Caco-2 (cell line): ENCODE results near the gene SRRM2. TPM values are rescaled to one million over a fixed set of nuclear protein-coding genes. Genes with fewer than 3 reads are reported as not detected.

ENCODE experiments used
- BruUV-seq: library from RNA; stranded (reverse); fragments of 400-500 nt; replicated peaks from 2 replicates; lab custom pipeline; 2021; lab: Mats Ljungman, UMichigan
- CTCF ChIA-PET: fragments of 300-600 bp; sonication (Branson Sonifier 250); formaldehyde crosslinking; loops from one replicate; lab custom pipeline; 2022; ENCODE audit warnings: antibody characterized with exemption; lab: Charles Lee
- POLR2A ChIA-PET: fragments of 300-600 bp; sonication (Branson Sonifier 250); formaldehyde crosslinking; loops from one replicate; lab custom pipeline; 2022; ENCODE audit warnings: antibody characterized with exemption; lab: Charles Lee
- DNase-seq, 2 experiments: peaks; one replicate each; pipeline versions ENCODE4 v3.0.0 to v3.0.0-alpha.2; 2020 to 2022
- H3K27me3 ChIP-seq: replicated peaks from 2 replicates; pipeline ENCODE4 v1.6.0; 2011; ENCODE audit warnings: low read length; ENCODE audit not compliant: control insufficient read depth, insufficient read depth
- H3K36me3 ChIP-seq: 2 replicates; pipeline ENCODE4 v1.5.1; 2011; ENCODE audit warnings: low read length; ENCODE audit not compliant: control insufficient read depth, insufficient read depth
- H3K4me1 ChIP-seq: fragments of 250-450 bp; sonication (Bioruptor Pico); 2 replicates; pipeline ENCODE4 v1.5.1; 2020; ENCODE audit warnings: mild to moderate bottlenecking
- H3K4me3 ChIP-seq: 2 replicates; pipeline ENCODE4 v1.5.1; 2011; ENCODE audit warnings: low read depth, mild to moderate bottlenecking, control low read depth, low read length
- H3K9me3 ChIP-seq: fragments of 250-450 bp; sonication (Bioruptor Pico); 2 replicates; pipeline ENCODE4 v1.5.1; 2020; ENCODE audit warnings: mild to moderate bottlenecking, moderate library complexity
- H3K27ac Mint-ChIP-seq: one replicate; pipeline ENCODE4 v1.8.0; 2022; ENCODE audit warnings: mixed read lengths; ENCODE audit not compliant: unreplicated experiment
- H3K27me3 Mint-ChIP-seq: one replicate; pipeline ENCODE4 v1.8.0; 2022; ENCODE audit warnings: mixed read lengths; ENCODE audit not compliant: insufficient read depth, unreplicated experiment
- H3K36me3 Mint-ChIP-seq: one replicate; pipeline ENCODE4 v1.8.0; 2022; ENCODE audit warnings: mild to moderate bottlenecking, mixed read lengths; ENCODE audit not compliant: insufficient read depth, unreplicated experiment
- H3K4me1 Mint-ChIP-seq: one replicate; pipeline ENCODE4 v1.8.0; 2022; ENCODE audit warnings: low read depth, mixed read lengths; ENCODE audit not compliant: unreplicated experiment
- H3K4me3 Mint-ChIP-seq: one replicate; pipeline ENCODE4 v1.8.0; 2022; ENCODE audit warnings: mild to moderate bottlenecking, moderate library complexity, mixed read lengths; ENCODE audit not compliant: unreplicated experiment
- H3K9me3 Mint-ChIP-seq: one replicate; pipeline ENCODE4 v1.8.0; 2022; ENCODE audit warnings: mixed read lengths; ENCODE audit not compliant: unreplicated experiment
- intact Hi-C: fragments of 100-400 bp; cut with micrococcal nuclease; formaldehyde crosslinking; loops from one replicate; pipeline ENCODE4 v1.10.0; 2022; ENCODE audit not compliant: unreplicated experiment
- total RNA-seq: library from RNA; stranded (reverse); gene quantifications from 2 replicates; pipeline ENCODE4 v1.2.3, GENCODE V29; 2022
- TF ChIP-seq, protein P1 (sequence below), 2 experiments: fragments of 200-600 bp in 1 of 2; IDR thresholded peaks; 1 replicate in 1 of 2; 2 replicates in 1 of 2; pipeline versions ENCODE4 v1.5.1 to v1.8.0; 2011 to 2022; ENCODE audit warnings: antibody characterized with exemption in 1 of 2, control low read depth in 1 of 2, inconsistent platforms in 1 of 2, low read depth in 1 of 2, low read length in 1 of 2, mild to moderate bottlenecking in 1 of 2, moderate library complexity in 1 of 2; ENCODE audit not compliant: insufficient read depth in 1 of 2, severe bottlenecking in 1 of 2, unreplicated experiment in 1 of 2

The SRRM2 gene
- total RNA-seq, 1 experiment from 2014 or later = 332 TPM

DNA sequence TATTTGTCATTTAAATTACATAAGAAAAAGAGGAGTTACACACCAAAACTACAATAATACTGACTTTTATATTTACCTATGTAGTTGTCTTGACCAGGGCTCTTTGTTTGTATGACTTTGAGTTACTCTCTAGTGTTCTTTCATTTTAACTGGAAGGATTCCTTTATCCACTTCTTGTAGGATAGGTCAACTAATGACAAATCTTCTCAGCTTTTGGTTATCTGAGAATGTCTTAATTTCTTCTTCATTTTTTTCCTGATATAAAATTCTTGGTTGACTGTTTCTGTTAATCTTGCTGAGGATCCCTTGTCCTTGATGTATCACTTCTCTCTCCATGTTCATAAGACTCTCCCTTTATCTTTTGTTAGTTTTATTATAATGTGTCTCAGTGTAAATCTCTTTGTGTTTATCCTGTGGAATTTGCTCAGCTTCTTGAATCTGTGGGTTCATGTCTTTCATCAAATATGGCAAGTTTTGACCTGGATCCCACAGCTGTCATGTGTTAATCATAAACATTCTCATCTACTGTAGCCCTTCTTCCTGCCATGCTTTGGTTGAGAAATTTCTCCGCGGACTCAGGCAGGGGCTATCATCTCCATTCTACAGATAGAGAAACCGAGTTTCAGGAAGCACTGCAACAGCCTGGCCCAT is 51.2 kb downstream of the SRRM2 start:
- peaks cover 9% of the 10 kb centered on the region for H3K4me1 Mint-ChIP-seq
- intact Hi-C loops = no loop called here
- ChIA-PET POLR2A (no interaction called here), CTCF (no interaction called here)
- H3K27me3 ChIP-seq = no peaks in the 10 kb centered on the region
- no peak for DNase-seq
- peaks cover 21% of the 10 kb centered on the region for H3K4me1 ChIP-seq
- H3K36me3 Mint-ChIP-seq = peaks cover under 1% of the 10 kb centered on the region
- 0 out of 2 replicates have a peak, but pooled peaks cover 7% of the 10 kb centered on the region for H3K9me3 ChIP-seq
- peaks cover 33% of the 10 kb centered on the region for H3K9me3 Mint-ChIP-seq
- no TSS peak for BruUV-seq
- no peak overlapping the region for H3K4me3 Mint-ChIP-seq
- TF ChIP-seq, protein P1, sequence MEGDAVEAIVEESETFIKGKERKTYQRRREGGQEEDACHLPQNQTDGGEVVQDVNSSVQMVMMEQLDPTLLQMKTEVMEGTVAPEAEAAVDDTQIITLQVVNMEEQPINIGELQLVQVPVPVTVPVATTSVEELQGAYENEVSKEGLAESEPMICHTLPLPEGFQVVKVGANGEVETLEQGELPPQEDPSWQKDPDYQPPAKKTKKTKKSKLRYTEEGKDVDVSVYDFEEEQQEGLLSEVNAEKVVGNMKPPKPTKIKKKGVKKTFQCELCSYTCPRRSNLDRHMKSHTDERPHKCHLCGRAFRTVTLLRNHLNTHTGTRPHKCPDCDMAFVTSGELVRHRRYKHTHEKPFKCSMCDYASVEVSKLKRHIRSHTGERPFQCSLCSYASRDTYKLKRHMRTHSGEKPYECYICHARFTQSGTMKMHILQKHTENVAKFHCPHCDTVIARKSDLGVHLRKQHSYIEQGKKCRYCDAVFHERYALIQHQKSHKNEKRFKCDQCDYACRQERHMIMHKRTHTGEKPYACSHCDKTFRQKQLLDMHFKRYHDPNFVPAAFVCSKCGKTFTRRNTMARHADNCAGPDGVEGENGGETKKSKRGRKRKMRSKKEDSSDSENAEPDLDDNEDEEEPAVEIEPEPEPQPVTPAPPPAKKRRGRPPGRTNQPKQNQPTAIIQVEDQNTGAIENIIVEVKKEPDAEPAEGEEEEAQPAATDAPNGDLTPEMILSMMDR (IDR thresholded peaks at IDR 0.05; ENCODE audit: insufficient read depth in 1 of 2, low read depth in 1 of 2, low read length in 1 of 2, severe bottlenecking in 1 of 2, unreplicated experiment in 1 of 2) = no peak
- no peaks in the 10 kb centered on the region for H3K36me3 ChIP-seq
- no peaks in the 10 kb centered on the region for H3K27me3 Mint-ChIP-seq
- no peak overlapping the region for H3K27ac Mint-ChIP-seq
- H3K4me3 ChIP-seq = no peak overlapping the region

DNA sequence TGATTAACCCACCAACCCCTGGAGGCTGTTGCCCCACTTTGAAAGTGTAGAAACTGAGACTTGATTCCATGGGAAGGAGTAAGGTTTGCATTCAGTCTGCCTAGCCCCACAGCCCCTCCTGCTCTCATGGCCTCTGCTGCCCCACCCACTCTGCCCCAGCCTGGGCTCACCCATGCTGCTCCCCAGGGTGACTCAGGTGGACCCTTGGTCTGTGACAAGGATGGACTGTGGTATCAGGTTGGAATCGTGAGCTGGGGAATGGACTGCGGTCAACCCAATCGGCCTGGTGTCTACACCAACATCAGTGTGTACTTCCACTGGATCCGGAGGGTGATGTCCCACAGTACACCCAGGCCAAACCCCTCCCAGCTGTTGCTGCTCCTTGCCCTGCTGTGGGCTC is 52.3 kb downstream of the SRRM2 start:
- CTCF ChIA-PET = no interaction called here
- Mint-ChIP-seq H3K9me3 (peaks cover 43% of the 10 kb centered on the region), H3K27me3 (no peaks in the 10 kb centered on the region), H3K4me1 (peaks cover 8% of the 10 kb centered on the region), H3K27ac (no peak overlapping the region), H3K4me3 (no peak overlapping the region), H3K36me3 (peaks cover 5% of the 10 kb centered on the region)
- H3K4me3 ChIP-seq = no peak overlapping the region
- H3K4me1 ChIP-seq = peaks cover 11% of the 10 kb centered on the region
- intact Hi-C loops = no loop called here
- no peaks in the 10 kb centered on the region for H3K36me3 ChIP-seq
- H3K9me3 ChIP-seq = 0 out of 2 replicates have a peak, but pooled peaks cover 7% of the 10 kb centered on the region
- TF ChIP-seq, protein P1 (IDR thresholded peaks at IDR 0.05; ENCODE audit: insufficient read depth in 1 of 2, low read depth in 1 of 2, low read length in 1 of 2, severe bottlenecking in 1 of 2, unreplicated experiment in 1 of 2) = no peak
- POLR2A ChIA-PET = no interaction called here
- no peaks in the 10 kb centered on the region for H3K27me3 ChIP-seq
- no TSS peak for BruUV-seq
- no peak for DNase-seq

DNA sequence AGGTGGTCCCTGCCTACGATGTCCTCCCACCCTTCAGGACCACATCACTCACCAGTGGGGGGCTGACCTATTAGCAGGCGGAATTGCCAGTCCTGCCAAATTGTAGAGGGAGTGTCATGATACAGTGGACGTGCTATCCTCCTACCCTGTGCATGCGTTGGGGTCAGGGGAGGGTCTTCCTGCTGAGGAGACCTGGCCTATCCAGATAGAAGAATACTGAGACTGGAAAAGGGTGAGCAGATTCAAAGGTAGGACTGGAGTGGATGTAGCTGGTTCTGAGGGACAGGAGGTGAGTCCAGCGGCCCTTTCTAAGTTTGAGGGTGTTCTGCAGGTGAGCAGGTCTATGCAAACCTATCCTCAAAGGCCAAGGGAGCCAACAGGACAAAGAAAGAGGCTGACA is 53.8 kb downstream of the SRRM2 start:
- CTCF ChIA-PET = no interaction called here
- POLR2A ChIA-PET = no interaction called here
- peaks cover 43% of the 10 kb centered on the region for H3K9me3 Mint-ChIP-seq
- TF ChIP-seq, protein P1 (IDR thresholded peaks at IDR 0.05; ENCODE audit: insufficient read depth in 1 of 2, low read depth in 1 of 2, low read length in 1 of 2, severe bottlenecking in 1 of 2, unreplicated experiment in 1 of 2) = no peak
- no peak overlapping the region for H3K27ac Mint-ChIP-seq
- no TSS peak for BruUV-seq
- no peaks in the 10 kb centered on the region for H3K36me3 ChIP-seq
- H3K36me3 Mint-ChIP-seq = peaks cover 5% of the 10 kb centered on the region
- H3K9me3 ChIP-seq = 0 out of 2 replicates have a peak, but pooled peaks cover 7% of the 10 kb centered on the region
- DNase-seq = no peak
- no peaks in the 10 kb centered on the region for H3K4me1 ChIP-seq
- H3K4me3 ChIP-seq = no peak overlapping the region
- H3K4me1 Mint-ChIP-seq = peaks cover 6% of the 10 kb centered on the region
- intact Hi-C loops = no loop called here
- H3K4me3 Mint-ChIP-seq = no peak overlapping the region
- H3K27me3 ChIP-seq = no peaks in the 10 kb centered on the region
- H3K27me3 Mint-ChIP-seq = no peaks in the 10 kb centered on the region
